ENCODE results near the gene CFAP206.
"Not testable (repeated sequence)": the region's sequence is repeated elsewhere in the genome, so short reads cannot be mapped to it uniquely, and the experiment has no call there.

CFAP206 gene

GRCh38 chr6:87419266-87419665 lies 11.5 kb downstream of the CFAP206 start:
- in situ Hi-C loops (cut with MboI; ENCODE audit: low sequenced_read_pairs): no loop called here

GRCh38 chr6:87420360-87420759 lies 12.6 kb downstream of the CFAP206 start:
- in situ Hi-C loops (cut with MboI; ENCODE audit: low sequenced_read_pairs): no loop called here

DNA sequence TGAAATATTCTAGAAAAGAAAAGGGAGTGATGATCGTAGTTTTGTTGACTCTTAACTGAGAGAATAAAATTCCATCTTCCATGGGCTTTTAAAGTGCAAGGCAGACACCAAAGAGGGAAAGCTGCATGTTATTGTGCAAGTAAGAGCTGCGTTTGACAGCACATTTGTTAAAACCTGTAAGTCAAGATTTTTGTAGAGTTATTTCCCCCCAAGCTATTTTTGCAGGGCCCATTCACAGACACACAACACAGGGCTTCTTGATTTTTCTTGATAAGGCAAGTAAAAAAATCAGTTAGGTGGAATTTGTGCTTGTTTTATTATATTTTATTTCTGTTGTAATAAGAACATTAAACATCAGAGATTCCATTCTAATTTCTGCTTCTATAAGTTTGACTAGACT lies 13.8 kb downstream of the CFAP206 start:
- in situ Hi-C loops (cut with MboI; ENCODE audit: low sequenced_read_pairs): no loop called here

DNA sequence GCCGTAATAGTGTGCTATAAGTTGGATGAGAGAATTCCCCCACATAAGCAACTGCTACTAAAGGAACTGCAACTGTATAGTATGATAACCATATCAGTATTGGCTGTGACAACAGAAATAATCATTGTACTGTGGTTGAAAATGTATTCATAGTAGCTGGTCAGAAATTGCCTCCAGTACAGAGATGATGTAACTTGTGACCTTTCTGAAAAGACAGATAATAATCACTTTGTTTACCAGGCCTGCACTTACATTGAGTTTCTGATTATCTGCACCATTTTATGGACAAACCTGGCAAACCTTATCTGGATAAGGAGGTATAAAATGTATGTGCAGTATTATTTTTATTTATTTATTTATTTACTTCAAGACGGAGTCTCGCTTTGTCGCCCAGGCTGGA lies 19.0 kb downstream of the CFAP206 start:
- in situ Hi-C loops (cut with MboI; ENCODE audit: low sequenced_read_pairs): no loop called here

DNA sequence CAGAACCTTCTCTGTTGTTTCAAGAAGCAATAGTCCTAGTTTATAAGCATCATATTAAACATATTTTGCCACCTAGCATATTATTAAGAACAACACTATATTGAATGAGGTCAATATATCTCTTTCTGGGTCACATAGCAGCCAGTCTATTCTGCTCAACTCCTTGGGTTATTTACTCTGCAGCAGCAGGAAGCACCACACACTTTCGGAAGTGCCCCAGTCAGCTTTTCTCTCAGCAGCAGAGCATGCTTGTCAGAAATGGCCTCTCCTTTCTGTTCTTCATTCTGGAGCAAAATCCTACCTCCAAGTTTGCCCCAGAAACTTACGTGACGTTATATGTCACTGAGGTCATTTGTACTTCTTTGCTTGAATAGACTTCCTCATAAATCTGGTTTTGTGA lies 22.7 kb downstream of the CFAP206 start:
- in situ Hi-C loops (cut with MboI; ENCODE audit: low sequenced_read_pairs): no loop called here

- in situ Hi-C loops (cut with MboI; ENCODE audit: low sequenced_read_pairs): no loop called here
Measured at GRCh38 chr6:87431263-87431662, 23.5 kb downstream of the CFAP206 start.

- in situ Hi-C loops (cut with MboI; ENCODE audit: low sequenced_read_pairs): no loop called here
Measured at GRCh38 chr6:87436435-87436834, 28.7 kb downstream of the CFAP206 start.

DNA sequence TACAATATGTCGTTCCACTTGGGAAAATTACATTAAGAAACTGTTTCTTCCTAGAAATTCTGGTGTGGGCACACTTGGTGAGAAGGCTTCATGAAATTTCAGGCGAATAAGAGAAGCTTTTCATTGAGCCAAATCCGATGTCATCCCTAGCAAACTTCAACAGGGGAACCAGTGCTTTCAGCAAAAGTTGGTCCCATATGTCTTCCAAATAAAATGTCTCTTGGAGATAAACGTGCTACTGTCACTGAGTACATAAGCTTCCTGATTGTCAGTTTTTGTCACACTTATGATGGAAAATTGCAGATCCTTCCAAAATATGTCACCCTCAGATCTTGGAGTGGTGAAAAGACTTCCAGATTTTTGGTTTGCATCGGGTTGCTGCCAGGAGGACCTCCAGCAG lies 33.9 kb downstream of the CFAP206 start:
- in situ Hi-C loops (cut with MboI; ENCODE audit: low sequenced_read_pairs): no loop called here

GRCh38 chr6:87444362-87444761 lies 36.6 kb downstream of the CFAP206 start:
- in situ Hi-C loops (cut with MboI; ENCODE audit: low sequenced_read_pairs): no loop called here

DNA sequence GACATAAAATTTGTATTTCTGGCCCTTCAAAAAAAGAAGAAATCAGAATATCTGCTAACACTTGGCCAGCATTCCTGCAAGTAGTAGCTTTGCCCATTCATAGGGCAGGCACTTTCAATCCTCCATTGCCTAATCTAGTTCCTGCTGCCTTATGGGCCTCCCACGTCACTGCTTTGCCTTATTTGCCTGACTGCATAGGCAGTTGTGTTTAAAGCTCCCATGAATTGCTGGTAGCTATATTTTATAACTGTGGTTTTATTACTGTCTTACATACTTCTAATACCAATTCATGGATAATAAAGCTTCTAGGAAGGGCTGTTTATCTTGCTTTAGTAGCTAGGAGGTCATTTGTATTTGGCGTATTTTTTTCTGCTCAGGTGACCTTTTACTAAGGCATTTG lies 57.3 kb downstream of the CFAP206 start:
- in situ Hi-C loops (cut with MboI; ENCODE audit: low sequenced_read_pairs): no loop called here

DNA sequence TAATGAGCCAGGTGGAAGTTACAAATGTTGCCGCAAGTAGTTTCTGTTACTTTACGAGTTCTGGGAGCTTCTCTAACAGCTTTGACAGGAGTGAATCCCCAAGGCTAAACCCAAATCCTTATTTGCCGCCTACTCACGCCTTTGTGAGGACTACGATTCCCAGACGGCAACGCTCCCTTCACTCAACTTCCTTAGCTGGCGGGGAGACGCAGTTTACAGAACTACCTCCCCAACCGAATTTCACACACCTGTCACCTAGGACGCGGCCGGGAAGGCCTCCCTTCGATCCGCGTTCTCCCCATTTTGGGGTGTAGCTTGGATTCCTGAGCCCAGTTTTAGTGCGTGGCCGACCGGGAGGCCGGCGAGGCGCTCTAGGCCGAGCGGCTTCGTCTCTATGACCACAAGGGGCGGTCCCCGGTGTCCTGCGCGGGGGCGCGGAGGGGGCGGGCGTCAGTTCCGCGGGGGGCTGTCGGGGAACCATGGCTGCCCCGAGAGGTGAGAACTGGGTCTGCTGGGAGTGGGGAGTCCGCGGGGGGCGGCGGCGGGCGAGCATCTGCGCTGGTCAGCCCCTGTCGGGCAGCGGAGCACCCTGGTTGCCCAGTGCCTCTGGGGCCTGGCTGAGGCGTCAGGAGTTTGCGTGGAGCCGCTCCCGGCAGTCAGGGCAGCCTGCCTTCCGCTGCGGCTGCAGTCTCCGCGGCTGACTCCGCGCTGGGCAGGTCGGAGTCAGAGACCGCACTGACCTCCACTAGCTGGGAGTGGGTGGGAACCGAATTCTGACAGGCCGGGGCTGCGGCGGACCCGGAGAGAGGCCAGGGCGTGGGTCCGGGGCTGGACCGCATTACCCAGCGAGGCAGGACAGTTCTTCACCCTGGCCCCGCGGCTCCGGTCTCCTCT lies 65.0 kb downstream of the CFAP206 start, which contains the start of gene SLC35A1:
SLC35A1 (plus strand) TSS at position 450 of the 894 bp plus-strand sequence; CDS start at position 480, 30 bp downstream.
- in situ Hi-C loops (cut with MboI; ENCODE audit: low sequenced_read_pairs): no loop called here

DNA sequence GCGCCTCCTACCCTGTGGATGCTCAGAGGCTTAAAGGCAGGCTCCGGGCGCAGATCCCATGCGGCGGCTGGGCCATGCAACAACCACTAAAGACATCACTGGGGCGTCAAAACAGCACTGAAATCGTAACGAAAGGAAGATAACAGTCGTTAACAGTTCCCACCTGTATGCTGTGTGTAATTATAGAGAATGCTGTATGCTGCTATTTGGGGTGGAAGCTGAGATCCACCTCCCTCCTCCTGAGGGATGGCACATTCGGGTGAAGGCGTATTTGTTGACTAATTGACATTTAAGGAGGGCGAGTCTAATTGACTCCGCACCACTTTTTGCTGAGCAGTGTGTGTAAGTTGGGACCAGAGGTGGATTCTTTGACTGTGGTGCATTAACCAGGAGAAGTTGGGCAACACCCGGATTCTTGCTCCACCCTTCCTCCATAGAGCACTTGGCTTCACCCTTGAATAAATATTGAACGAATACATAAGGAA lies 65.7 kb downstream of the CFAP206 start:
- in situ Hi-C loops (cut with MboI; ENCODE audit: low sequenced_read_pairs): no loop called here

GRCh38 chr6:87481931-87482330 lies 74.2 kb downstream of the CFAP206 start:
- in situ Hi-C loops (cut with MboI; ENCODE audit: low sequenced_read_pairs): no loop called here

GRCh38 chr6:87482366-87482765 lies 74.6 kb downstream of the CFAP206 start:
- in situ Hi-C loops (cut with MboI; ENCODE audit: low sequenced_read_pairs): no loop called here

DNA sequence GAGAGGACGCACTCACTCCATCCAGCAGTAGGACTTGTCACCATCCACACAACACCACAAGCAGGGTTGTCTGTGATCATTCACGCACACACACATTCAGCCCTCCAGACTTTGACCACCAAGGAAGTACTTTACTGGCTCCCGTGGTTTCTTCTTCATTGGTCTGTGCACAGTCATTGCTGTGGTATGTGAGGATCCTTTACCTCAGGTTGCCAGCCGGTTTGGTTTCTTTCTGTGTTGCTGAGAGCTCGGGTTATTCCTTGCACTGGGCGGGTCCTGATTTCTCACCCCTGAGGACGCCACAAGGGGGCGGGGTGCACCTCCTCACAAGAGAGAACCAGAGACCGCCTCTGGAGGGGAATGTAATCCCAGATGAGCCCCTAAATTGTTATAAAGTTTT lies 76.2 kb downstream of the CFAP206 start:
- in situ Hi-C loops (cut with MboI; ENCODE audit: low sequenced_read_pairs): no loop called here

GRCh38 chr6:87484491-87484890 lies 76.7 kb downstream of the CFAP206 start:
- in situ Hi-C loops (cut with MboI; ENCODE audit: low sequenced_read_pairs): no loop called here

DNA sequence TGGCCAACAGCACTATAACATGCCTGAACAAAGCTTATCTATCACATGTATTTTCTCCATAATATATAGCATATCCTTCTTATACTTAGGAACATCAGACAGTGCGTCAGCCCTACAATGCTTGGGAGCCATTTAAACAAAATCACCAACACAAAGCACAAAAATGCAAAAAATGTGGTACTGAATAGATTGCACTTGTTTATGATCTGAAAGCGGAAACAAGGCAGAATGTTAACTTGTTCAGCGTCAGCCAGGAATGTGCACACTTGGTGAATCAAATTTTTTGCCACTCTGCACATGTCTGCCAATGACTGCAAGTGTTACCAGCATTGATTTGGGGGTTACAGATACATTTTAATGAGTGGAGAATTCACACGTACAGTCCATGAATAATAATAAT lies 79.8 kb downstream of the CFAP206 start:
- in situ Hi-C loops (cut with MboI; ENCODE audit: low sequenced_read_pairs): no loop called here

DNA sequence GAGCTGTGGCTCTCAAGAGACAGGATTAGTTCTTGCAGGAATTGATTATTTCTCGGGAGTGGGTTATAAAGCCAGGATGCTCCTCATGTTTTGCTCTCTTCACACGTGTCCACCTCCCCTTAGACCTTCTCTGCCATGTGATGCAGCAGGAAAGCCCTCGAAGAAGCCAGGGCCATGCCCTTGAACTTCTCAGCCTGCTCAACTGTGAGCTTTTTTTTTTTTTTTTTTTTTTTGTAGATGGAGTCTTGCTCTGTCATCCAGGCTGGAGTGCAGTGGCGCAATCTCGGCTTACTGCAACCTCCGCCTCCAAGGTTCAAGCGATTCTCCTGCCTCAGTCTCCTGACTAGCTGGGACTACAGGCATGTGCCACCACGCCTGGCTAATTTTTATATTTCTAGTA lies 81.6 kb downstream of the CFAP206 start:
- in situ Hi-C loops (cut with MboI; ENCODE audit: low sequenced_read_pairs): not testable (repeated sequence)

GRCh38 chr6:87494761-87495422 lies 87.1 kb downstream of the CFAP206 start:
- in situ Hi-C loops (cut with MboI; ENCODE audit: low sequenced_read_pairs): no loop called here

DNA sequence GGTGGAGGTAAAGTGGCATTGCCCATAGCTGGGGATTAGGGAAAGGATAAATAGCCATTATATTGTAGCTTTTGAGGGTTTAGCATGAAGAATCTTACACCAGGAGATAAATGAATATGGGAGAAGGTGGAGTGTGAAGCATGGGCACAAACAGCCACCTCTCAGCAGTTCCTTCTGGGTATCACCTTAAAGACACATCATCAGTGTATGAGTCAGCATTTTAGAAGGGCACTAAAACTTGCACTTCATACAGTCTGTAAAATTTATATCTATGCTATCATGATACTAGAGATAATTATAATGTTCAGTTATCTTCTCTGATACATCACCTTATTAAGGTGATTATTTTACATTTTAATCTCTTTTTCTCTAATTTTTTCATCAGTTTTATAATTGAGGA lies 90.3 kb downstream of the CFAP206 start:
- in situ Hi-C loops (cut with MboI; ENCODE audit: low sequenced_read_pairs): no loop called here

DNA sequence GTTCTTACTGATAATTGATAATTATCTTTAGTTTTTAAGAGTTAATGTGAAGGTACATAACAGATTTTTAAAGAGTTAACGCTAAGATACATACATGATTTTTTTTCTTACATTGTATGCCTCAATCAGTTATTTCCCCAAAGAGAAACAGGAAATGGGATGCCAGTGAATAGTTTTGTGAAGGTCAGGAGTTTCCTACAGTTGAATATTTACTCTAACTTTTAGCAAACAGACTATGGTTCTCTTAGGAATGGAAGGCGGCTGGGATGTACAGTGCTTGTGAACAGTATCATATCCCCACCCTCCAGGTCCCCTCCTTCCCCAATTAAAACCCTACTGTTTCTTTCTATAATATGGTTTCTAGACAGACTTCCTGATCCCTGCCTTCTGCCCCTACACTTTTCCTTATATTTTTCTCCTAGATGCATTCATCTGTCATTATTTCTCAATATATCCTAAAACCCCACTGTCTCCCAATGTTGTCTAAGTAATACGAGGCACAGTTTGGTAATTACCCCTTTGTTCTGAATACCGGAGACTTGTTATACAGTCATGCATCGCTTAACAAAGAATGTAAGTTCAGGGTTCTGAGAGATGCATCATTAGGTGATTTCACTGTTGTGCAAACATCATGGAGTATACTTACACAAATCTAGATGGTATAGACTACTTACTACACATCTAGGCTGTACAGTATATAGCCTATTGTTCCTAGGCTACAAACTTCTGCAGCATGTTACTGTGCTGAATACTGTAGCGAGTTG lies 94.2 kb downstream of the CFAP206 start:
- in situ Hi-C loops (cut with MboI; ENCODE audit: low sequenced_read_pairs): no loop called here

All from HL-60/S4 treated with phorbol 12-myristate 13-acetate at 8.2 ng/mL for 4 days and 3 days (cell line).